HG03439 (cell line): ENCODE measurements around the gene GRK5.

ENCODE experiments used
- ATAC-seq: cut with Tn5 transposase; IDR thresholded peaks from one replicate; pipeline ENCODE4 v1.9.1; 2021; ENCODE audit warnings: mild to moderate bottlenecking, moderate library complexity; ENCODE audit not compliant: unreplicated experiment

Gene GRK5

DNA sequence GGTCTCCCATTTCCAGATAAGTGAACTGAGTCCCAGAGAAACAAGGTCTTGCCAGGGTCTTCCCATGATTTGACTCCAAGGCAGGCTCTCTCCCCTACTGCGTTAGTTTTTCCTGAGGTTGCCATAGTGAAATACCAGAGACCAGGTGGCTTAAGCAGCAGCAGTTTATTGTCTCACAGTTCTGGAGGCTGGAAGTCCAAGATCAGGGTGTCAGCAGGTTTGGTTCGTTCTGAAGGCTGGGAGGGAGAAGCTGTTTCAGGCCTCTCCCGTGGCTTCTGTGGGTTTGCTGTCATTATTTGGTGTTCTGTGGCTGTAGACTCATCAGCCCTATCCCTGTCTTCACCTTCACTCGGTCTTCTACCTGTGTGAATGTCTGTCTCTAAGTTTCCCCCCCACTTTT, 129.9 kb downstream of the GRK5 start:
- ATAC-seq: no peak

DNA sequence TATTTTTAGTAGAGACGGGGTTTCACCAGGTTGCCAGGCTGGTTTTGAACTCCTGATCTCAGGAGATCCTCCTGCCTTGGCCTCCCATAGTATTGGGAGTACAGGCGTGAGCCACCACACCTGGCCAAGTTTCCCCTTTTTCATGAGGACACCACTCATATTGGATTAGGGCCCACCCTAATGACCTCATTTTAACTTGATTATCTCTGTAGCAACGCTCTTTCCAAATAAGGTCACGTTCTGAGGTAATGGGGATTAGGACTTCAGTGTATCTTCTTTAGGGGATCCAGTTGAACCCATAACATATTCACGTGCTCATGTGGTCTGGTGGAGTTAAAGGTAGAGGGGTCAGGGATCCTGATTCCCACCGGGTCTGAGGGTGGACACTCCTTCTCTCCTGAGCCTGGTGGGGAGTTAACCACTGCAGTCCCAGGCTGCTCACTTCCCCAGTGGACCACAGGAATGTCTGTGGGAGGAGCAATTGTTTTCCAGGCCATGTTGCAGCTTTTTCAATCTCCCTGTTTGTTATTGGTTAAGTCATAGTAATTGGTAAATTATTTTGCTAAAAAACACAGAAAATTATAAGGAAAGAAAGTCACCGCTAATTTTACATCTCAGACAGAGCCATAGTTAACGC, 130.5 kb downstream of the GRK5 start:
- ATAC-seq: no peak

DNA sequence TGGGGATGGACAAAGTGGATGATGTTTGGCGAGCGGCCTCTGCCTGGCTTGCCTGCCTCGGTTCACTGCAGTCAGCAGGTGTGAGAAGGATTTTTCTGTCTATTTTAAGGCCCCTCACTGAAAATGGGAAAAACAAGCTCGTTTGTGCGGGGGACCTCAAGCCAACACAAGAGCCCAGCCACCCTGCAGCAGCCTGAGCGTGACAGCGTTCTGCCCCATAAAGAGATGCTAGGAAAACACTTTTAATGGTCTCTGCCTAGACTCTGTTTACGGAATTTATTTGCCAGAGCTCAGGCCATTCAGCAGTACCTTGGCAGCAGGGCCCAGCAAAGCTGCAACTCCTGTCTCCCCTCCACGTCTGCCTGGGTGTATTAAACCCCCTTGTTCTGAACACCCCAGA, 131.7 kb downstream of the GRK5 start:
- no peak for ATAC-seq

DNA sequence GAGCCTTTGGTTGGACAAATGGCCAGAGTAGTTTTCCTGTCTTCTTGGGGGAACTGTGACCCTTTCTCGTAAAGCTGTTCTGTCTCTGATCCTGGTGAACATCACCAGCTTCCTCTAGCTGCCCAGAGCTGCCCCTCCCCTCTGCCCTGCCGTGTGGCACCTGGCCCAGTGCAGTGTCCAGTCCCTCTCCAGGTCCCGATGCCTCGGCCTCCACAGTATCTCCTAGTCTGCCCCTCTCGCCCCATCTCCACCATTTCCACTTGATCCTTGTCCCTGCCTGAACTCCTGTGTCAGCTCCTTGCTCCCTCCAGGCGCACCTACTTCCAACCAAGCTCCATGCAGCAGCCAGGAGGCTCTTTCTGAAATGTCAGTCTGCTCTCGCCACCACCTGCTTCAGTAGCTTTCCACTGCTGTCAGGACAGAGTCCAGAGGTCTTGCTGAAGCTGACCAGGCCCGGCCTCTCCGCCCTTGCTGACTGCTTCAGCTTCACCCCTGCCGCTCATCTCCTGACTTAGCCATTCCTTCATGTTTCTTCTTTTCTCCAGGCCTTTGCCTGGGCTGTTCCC, 133.6 kb downstream of the GRK5 start:
- no peak for ATAC-seq

DNA sequence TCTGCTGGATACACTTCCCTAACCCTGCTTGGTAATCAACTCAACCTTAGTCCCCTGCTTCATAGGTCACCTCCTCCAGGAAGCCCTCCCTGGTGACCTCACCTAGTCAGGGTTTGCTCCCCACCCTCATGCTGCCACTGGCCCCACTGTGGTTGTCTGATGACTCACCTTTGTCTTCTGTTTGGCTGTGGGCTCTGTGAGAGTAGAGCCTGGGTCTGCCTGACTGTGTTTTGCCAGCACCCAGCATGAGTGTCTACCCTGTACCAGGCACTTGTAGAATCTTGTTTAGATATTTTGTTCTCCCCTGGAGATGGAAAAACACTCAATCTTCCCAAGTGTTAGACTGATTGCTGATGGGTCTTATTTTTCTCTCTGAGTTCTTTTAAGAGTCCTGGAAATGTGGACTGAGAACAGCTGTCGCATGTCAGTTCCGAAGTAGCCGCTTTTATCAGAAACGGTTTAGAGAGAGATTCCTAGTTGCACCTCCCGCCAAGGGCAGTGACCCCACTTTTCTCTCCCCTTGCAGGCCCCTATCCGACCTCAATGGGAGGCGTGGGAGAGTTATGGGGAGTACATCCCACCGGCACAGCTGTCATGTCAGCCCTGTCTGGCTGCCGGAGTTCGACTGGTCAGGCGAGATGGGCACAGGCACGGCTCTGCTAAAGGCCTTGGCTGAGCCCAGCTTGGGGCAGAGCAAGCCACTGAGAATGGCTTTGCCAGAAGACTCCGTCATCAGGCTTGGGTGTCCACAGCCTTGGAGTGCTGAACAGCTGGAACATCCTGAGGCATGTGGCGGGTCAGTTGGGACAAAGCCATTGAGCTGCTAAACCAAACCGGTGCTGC, 134.3 kb downstream of the GRK5 start:
- no peak for ATAC-seq

DNA sequence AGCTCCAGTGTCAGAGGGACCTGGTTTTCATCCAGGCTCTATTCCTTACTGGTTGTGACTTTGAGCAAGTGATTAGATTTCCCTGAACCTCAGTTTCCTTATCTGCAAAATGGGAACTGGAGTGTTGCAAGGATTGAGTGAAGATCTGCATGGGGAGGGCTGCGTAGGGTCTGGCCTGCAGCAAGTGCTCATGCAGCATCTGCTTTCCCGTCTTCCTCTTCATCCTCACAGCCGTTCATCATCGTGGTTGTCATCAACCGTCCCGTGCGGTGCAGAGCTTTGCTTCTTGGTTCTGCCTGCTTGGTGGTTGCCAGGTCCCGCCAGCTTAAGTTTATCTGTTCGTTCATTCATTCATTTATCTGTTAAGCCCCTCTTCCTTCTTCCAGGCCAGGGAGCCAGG, 135.0 kb downstream of the GRK5 start:
- no peak for ATAC-seq

DNA sequence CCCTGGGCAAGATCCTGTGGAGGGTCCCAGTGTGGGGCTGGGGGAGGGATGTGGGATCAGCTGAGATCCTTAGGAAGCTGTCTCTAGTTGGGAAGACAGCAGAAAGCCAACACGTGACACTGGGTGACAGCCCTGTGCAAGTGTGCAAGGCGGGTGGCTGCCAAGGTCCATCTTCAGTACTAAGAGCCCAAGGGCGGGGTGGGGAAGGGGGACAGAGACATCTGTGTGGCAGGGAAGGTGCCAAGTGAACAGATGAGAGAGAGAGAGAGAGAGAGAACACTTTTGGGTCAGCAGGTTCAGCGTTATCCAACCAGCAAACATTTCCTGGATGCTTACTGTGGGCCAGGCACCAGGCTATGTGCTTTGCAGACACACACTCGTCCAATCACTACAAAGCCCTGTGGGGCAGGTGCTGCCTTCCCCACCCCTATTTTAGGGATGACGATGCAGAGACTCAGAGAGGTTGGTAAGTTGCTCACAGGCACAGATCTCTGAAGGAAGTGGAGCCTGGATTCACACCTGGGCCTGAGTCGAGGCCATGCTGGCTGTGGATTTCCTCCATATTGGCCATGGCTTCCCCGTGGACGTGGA, 135.7 kb downstream of the GRK5 start:
- ATAC-seq: no peak

DNA sequence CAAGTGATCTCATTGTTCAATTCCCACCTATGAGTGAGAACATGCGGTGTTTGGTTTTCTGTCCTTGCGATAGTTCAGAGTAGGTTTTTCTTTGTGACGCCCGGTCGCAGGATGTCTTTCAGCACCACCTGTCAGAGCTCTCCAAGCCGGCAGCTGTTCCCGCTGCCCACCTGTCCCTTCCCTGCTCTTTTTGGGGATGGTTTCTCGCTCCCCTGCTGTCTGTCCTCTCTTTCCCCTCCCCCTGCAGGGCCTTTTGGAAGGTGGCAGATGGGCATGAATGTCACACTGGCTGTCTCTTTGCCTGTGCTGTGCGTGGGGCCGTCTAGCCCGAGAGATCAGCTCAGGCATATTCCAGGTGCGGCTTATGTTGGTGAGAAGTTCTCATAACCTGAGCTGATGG, 137.0 kb downstream of the GRK5 start:
- no peak for ATAC-seq

DNA sequence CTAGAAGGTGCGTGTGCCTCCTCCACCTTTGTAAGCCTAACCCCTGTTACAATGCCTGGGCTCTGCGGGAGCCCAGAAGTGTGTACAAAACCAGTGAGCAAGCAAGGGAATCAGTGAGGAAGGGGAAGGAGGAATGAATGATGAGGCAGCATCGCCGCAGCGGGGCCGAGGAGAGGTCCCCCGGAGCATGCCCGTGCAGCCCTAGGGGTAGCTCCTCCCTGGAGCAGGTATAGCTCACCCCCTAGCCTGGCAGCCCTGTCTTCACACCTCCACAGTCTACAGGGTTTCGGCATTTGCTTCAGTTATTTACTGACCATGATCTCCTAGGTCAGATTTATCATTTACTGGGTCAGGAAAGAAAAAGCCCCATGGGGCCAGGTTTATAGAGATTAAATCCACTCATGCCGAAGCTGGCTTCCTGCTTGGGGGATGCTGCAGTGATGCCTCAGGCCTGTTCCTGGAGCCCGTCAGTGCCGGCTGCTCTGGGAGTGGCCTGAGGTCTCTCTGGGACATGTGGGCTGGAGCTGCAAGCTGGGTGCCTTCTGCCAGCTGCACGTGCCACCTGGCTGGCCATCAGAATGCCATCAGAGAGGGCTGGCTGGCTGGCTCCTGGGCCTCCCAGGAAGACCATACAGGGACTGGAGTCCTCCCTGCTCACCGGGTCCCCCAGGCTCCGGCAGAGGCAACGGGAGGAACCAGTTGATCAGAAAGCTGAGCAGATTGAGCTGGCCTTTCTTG, 138.9 kb downstream of the GRK5 start:
- ATAC-seq: no peak

DNA sequence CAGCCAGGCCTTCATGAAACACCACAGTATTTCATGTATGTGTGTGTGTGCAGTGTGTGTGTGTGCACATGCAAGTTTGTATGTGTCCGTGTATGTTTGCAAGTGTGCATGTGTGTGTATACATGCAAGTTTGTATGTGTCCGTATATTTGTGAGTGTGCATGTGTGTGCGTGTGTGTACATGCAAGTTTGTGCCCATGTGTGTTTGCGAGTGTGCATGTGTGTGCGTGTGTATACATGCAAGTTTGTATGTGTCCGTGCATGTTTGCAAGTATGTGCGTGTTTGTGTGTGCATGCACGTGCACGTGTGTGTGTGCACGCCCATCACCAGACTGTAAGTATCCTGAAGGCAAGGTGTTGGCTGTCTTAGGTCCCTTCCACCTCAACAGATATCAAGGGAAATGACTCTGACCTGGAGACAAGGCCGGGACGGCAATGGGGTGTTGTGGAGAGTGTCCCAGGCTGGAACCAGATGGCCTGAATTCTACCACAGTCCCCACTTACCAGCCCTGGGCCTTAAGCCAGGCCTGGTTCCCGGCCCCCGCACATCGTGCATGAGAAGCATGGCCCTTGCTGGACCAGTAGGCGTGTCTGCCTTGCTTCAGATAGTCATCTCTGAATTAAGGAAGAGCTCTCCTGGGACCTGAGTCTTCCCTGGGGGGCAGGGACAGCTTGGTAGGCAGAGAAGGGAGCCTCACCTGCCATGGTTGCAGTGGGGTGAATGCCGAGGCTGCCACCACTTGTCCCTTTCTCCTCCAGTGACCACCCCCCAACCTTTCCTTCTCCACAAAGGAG, 140.0 kb downstream of the GRK5 start:
- ATAC-seq: no peak

DNA sequence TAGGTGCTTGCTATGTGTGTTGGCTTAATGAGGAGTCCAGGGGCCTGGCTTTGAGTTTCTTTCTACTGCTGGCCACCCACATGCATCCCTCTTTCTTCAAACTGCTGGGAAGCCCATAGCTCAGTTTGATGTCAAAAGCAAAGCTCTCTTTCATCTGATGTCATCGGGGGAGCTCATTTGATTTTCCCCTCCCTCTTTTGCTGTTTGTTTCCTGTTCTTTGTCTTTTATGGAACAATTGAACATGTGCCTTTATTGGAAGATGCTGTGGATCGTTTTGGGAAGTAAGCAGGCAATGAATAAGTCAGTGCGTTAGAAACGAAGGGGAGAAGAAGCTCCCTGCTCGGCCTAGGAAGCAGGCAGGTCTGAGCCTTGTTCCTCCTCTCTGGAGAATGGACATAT, 140.7 kb downstream of the GRK5 start:
- ATAC-seq: no peak

DNA sequence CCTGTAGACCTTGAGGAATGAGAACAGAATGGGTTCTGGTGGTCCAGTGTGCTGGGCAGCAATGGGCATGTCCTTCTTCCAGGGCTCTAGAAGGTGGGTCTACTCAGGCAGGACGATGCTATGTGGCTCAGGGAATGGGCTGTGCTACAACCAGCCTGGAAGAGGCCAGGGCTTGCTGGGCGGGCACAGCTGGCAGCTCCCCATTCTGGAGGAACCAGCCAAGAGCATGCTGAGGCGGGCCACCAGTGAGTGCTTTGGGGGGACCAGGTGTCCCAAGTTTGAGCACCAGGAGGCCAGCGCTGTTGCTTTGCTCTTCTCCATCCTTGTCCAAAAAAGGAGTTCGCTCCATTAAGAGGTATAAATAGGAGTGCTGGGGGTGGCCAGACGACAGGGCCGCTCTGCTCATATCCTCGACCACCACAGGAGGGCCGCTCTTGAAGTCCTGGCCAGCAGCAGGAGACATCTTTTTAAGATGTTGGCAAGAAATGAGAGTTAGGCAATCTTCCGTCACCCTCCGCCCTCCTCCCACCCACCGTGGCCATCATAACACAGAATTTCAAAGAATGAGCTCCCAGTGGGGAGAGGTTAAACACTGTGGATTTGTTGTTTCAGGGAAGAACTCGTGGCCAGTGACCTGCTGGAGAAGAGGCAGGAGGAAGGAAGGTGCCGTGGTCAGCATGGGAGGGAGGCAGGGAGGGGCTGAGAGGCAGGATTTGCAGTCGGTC, 141.3 kb downstream of the GRK5 start:
- ATAC-seq: no peak

DNA sequence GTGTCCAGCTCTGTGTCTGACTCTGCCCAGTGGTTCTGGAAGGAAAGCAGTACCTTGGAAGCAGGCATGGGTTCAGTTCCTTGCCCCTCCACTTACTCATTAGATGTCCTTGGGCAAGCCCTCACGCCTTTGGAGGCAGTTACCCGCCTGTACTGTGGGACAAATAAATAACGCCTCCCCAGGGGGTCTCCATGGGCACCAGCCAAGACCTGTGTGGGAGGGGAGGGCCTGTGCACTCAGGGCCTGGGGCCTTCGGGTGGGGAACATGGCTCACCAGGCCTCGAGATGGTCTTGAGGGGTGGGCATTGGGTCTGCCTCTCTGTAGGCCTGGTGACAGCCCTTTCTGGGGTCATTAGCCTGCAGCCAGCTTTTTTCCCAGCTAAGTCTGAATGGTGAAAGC, 142.0 kb downstream of the GRK5 start:
- no peak for ATAC-seq

DNA sequence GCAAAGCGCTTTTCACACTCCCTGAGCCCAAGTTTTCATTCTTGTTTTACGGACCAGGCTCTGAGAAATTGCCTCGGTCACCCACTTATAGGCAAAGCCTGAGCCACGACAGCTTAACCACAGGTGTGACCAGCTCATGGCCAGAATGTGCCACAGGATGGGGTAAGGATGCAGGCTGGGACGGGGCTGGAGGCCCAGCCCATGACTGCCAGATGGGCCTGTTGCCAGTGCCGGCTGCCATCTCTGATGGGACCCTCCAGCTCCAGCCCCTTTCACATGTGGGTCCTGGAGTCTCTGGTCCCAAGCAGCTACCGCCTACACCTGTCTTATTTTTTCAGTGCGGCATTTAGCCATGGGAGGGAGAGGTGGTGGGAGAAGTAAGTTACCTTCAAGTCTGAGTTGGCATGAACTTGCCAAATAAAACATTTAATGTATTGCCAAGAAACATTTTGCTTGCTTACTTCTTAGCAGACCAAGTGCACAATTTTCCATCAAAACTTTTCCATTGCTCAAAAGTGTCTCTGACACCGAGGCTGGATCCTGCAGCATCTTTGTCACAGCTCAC, 142.6 kb downstream of the GRK5 start:
- ATAC-seq: no peak

DNA sequence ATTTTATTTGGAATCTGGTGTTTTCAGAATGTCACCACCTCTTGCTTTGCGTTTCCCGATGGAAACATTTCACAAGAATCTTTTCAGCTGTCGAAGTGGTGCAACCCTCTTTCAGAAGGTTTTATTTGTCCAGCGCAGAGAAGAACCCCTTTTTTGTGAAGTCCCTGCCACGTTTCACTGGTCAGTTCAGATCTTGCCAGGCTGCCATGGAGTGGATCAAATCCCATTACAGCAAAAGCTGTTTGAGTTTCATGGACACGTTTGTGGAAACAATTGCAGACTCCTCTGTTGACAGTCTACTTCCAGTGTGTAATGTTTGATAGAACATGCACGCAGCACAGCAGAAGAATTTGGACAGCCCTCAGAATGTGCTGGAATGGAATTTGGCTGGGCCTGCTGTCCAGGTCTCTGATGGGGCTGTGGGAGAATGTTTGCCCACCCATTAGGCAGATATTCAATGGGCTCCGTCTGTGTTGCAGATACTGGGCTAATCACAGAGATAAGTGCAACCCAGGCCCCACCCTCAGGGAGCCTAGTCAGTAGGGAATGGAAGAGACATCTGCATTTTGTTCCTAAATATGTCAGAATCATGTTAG, 143.2 kb downstream of the GRK5 start:
- no peak for ATAC-seq

DNA sequence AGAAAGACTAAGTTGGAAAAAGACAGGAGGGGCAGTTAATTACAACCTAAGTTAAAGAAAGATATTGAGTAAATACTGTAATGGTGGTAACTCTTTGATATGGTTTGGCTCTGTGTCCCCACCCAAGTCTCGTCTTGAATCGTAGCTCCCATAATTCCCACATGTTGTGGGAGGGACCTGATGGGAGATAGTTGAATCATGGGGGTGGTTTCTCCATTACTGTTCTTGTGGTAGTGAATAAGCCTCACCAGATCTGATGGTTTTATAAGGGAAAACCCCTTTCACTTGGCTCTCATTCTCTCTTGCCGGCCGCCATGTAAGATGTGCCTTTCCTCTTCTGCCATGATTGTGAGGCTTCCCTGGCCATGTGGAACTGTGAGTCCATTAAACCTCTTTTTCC, 143.8 kb downstream of the GRK5 start:
- no peak for ATAC-seq

DNA sequence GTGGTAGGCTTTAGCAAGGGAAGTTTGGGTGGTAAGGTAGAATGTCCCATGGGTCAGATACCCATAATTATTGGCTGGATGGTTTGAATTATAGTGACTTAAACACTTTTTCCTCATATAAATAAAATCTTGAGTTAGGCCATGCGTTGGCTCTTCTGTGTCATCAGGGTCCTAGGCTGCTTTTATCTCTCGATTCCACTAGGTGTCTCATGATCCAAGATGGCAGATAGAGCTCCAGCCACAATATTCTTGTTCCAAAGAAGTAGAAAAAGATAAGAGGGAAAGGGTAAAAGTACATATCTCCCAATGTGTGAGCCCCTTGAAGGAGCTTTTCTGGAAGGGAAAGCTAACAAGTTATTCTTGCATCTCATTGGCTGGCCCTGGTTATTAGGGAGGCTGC, 144.7 kb downstream of the GRK5 start:
- ATAC-seq: no peak

DNA sequence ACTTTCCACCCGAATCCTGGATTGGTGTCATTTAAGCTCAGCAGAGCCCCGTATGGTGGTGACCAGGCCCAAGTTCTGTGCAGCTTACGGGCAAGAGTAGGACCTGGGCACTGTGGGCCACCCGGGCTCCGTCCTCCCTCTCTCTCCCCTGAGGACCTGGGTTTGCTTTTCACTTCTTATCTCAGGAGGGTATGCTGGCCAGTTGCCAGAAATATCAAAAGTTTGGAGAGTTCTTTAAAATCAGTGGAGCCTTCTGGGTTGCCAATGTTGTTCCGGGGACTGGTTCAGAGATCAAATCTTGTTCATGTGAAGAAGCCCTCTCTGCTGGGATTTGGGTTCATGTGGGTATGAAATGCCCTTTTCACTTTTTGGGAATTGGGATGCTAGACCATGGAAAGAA, 145.4 kb downstream of the GRK5 start:
- no peak for ATAC-seq

DNA sequence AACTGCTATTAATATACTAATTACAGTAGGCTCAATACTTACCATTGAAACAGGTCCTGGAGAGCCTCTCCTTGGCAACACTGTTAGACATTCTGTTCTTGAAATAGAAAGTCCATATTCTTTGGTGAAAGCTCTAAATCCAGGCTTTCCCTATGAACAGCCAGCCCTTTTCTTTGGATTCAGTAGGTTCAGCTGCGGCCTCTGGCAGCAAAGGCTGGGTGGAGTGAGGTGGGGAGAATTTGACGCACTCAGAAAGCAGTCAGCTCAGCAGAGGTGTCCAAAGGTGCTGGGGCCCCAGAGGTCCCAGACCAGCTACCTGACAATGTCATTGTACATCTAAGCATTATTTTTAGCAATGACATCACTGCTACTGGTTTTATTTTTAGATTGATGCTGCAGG, 146.1 kb downstream of the GRK5 start:
- no peak for ATAC-seq
